ENCODE results near the gene NWD2. TPM values are rescaled to one million over a fixed set of nuclear protein-coding genes. Genes with fewer than 3 reads are reported as not detected.

Gene NWD2
- total RNA-seq, 1 experiment from 2014 or later, result not detected

GRCh38 chr4:37465845-37466244, 221.3 kb downstream of the NWD2 start:
- ChIA-PET POLR2A (ENCODE audit: unreplicated experiment) (no interaction called here), CTCF (no interaction called here)
- no peak for TF ChIP-seq EZH2 (IDR thresholded peaks at IDR 0.05; ENCODE audit: low read depth)
- no peak for TF ChIP-seq CTCF (conservative IDR thresholded peaks at IDR 0.05)
- H3K4me3 ChIP-seq, result no peak overlapping the region
- DNase-seq, result no peak
- no peaks in the 10 kb centered on the region for H3K27me3 ChIP-seq (ENCODE audit: insufficient read depth, low read depth)
- no peaks in the 10 kb centered on the region for H3K36me3 ChIP-seq (ENCODE audit: low read depth)
- H4K20me1 ChIP-seq (ENCODE audit: insufficient read depth), result no peaks in the 10 kb centered on the region
- H3K27ac ChIP-seq, result no peak overlapping the region
- no peak overlapping the region for H2AFZ ChIP-seq
- H3K9me3 ChIP-seq (ENCODE audit: insufficient read depth, low read depth), result no peaks in the 10 kb centered on the region
- intact Hi-C loops (cut with micrococcal nuclease; ENCODE audit: unreplicated experiment), result no loop called here
- H3K9me2 ChIP-seq (ENCODE audit: insufficient read depth), result no peaks in the 10 kb centered on the region
- no peaks in the 10 kb centered on the region for H3F3A ChIP-seq (ENCODE audit: insufficient read depth, low read depth)
- no peaks in the 10 kb centered on the region for H3K79me2 ChIP-seq (ENCODE audit: low read depth)
- peaks cover 9% of the 10 kb centered on the region for H3K4me1 ChIP-seq (replicated peaks; ENCODE audit: insufficient read depth)
- H3K4me2 ChIP-seq, result no peak overlapping the region
- BruUV-seq (replicated peaks), result no TSS peak

GRCh38 chr4:37467223-37467622, 222.7 kb downstream of the NWD2 start:
- H3K36me3 ChIP-seq (ENCODE audit: low read depth), result no peaks in the 10 kb centered on the region
- H3K9me2 ChIP-seq (ENCODE audit: insufficient read depth), result no peaks in the 10 kb centered on the region
- POLR2A ChIA-PET (ENCODE audit: unreplicated experiment), result no interaction called here
- DNase-seq, result no peak
- no peak overlapping the region for H3K27ac ChIP-seq
- peaks cover 12% of the 10 kb centered on the region; the same call in 1 of the 2 replicates for H3F3A ChIP-seq (ENCODE audit: insufficient read depth, low read depth)
- CTCF ChIA-PET, result no interaction called here
- H3K4me3 ChIP-seq, result no peak overlapping the region
- no peaks in the 10 kb centered on the region for H3K27me3 ChIP-seq (ENCODE audit: insufficient read depth, low read depth)
- no TSS peak for BruUV-seq (replicated peaks)
- TF ChIP-seq EZH2 (IDR thresholded peaks at IDR 0.05; ENCODE audit: low read depth), result no peak
- no peak for TF ChIP-seq CTCF (conservative IDR thresholded peaks at IDR 0.05)
- no peaks in the 10 kb centered on the region for H3K9me3 ChIP-seq (ENCODE audit: insufficient read depth, low read depth)
- H2AFZ ChIP-seq, result no peak overlapping the region
- H3K79me2 ChIP-seq (ENCODE audit: low read depth), result no peaks in the 10 kb centered on the region
- H4K20me1 ChIP-seq (ENCODE audit: insufficient read depth), result no peaks in the 10 kb centered on the region
- H3K4me2 ChIP-seq, result no peak overlapping the region
- peaks cover 22% of the 10 kb centered on the region for H3K4me1 ChIP-seq (replicated peaks; ENCODE audit: insufficient read depth)
- intact Hi-C loops (cut with micrococcal nuclease; ENCODE audit: unreplicated experiment), result no loop called here

GRCh38 chr4:37467824-37468223, 223.3 kb downstream of the NWD2 start:
- no peak overlapping the region; the same call in 1 of the 2 replicates for H2AFZ ChIP-seq
- TF ChIP-seq EZH2 (IDR thresholded peaks at IDR 0.05; ENCODE audit: low read depth) (no peak), CTCF (conservative IDR thresholded peaks at IDR 0.05) (no peak)
- H3K4me1 ChIP-seq (replicated peaks; ENCODE audit: insufficient read depth), result peaks cover 28% of the 10 kb centered on the region
- DNase-seq, result no peak
- POLR2A ChIA-PET (ENCODE audit: unreplicated experiment), result interaction anchor here (0.7 kb wide), 1 partner anchor 343 kb away, joined by 3 read pairs; no protein-coding TSS in a partner anchor
- H3K9me3 ChIP-seq (ENCODE audit: insufficient read depth, low read depth), result no peaks in the 10 kb centered on the region
- no TSS peak for BruUV-seq (replicated peaks)
- no peaks in the 10 kb centered on the region for H3K79me2 ChIP-seq (ENCODE audit: low read depth)
- H4K20me1 ChIP-seq (ENCODE audit: insufficient read depth), result no peaks in the 10 kb centered on the region
- no peak overlapping the region for H3K4me3 ChIP-seq
- H3K27me3 ChIP-seq (ENCODE audit: insufficient read depth, low read depth), result no peaks in the 10 kb centered on the region
- H3K9me2 ChIP-seq (ENCODE audit: insufficient read depth), result no peaks in the 10 kb centered on the region
- peaks cover 12% of the 10 kb centered on the region; the same call in 1 of the 2 replicates for H3F3A ChIP-seq (ENCODE audit: insufficient read depth, low read depth)
- H3K27ac ChIP-seq, result no peak overlapping the region
- no peaks in the 10 kb centered on the region for H3K36me3 ChIP-seq (ENCODE audit: low read depth)
- intact Hi-C loops (cut with micrococcal nuclease; ENCODE audit: unreplicated experiment), result no loop called here
- H3K4me2 ChIP-seq, result no peak overlapping the region
- CTCF ChIA-PET, result no interaction called here
